Sigmoid colon (tissue), 7 donors: Measurements from ENCODE around the gene SGCD. TPM values are rescaled to one million over a fixed set of nuclear protein-coding genes. Genes with fewer than 3 reads are reported as not detected.
A peak's percentile ranks its signal among the peaks of the same experiment; 100 is the strongest.

ENCODE experiments used
- DNase-seq: peaks from one replicate; pipeline ENCODE4 v3.0.0-alpha.2; 2019
- H3K27ac ChIP-seq, 4 donors: fragments of 200-600 bp; sonication (generic); one replicate each; pipeline ENCODE4 v1.5.1; 2016 to 2019; ENCODE audit warnings: mild to moderate bottlenecking in 1 of 4
- H3K27me3 ChIP-seq, 3 donors: fragments of 200-600 bp; sonication (generic); one replicate each; pipeline ENCODE4 v1.5.1; 2019; ENCODE audit warnings: mild to moderate bottlenecking in 1 of 3
- H3K36me3 ChIP-seq, 4 donors: fragments of 200-600 bp; sonication (generic); one replicate each; pipeline ENCODE4 v1.5.1; 2016 to 2019
- H3K4me1 ChIP-seq, 4 donors: fragments of 200-600 bp; sonication (generic); one replicate each; pipeline ENCODE4 v1.5.1; 2017 to 2019
- H3K4me3 ChIP-seq, 4 donors: fragments of 200-600 bp; sonication (generic); one replicate each; pipeline ENCODE4 v1.5.1; 2017 to 2019; ENCODE audit warnings: mild to moderate bottlenecking in 2 of 4, moderate library complexity in 1 of 4
- H3K9me3 ChIP-seq, 4 donors: fragments of 200-600 bp in 3 of 4; sonication (generic) in 3 of 4; one replicate each; pipeline versions ENCODE4 v1.5.1 to v1.6.1; 2013 to 2019
- EP300 ChIP-seq, 4 donors: sonication (generic); formaldehyde crosslinking; IDR thresholded peaks; one replicate each; pipeline ENCODE4 v1.6.1; 2017; ENCODE audit warnings: antibody characterized with exemption in 4 of 4
- POLR2A ChIP-seq, 2 donors: fragments of 450-650 bp; IDR thresholded peaks; one replicate each; pipeline ENCODE4 v1.6.1; 2016; ENCODE audit warnings: antibody characterized with exemption in 2 of 2, mild to moderate bottlenecking in 2 of 2, moderate library complexity in 2 of 2
- POLR2AphosphoS5 ChIP-seq, 4 donors: sonication (generic); formaldehyde crosslinking; IDR thresholded peaks; one replicate each; pipeline ENCODE4 v1.6.1; 2017; ENCODE audit warnings: antibody characterized with exemption in 4 of 4
- WGBS, 2 donors: extraction: QIAGEN DNeasy Blood & Tissue Kit; methylation state at CpG; one replicate each; pipeline ENCODE4 v1.1.7; 2013; 5-methylcytosine and 5-hydroxymethylcytosine counted together
- intact Hi-C: fragments of 100-400 bp; cut with DNase I; formaldehyde crosslinking; loops from one replicate; pipeline ENCODE4 v1.15.1; 2023
- polyA plus RNA-seq, 3 donors: library from polyadenylated mRNA; stranded (reverse); fragments of 200-250 nt; gene quantifications; one replicate each; pipeline ENCODE4 v1.2.3, GENCODE V29; 2013
- total RNA-seq, 4 donors: library from RNA; depleted of rRNA; stranded (reverse); fragments of >200 nt; gene quantifications; one replicate each; pipeline ENCODE4 v1.1.0, GENCODE V29; 2016
- TF ChIP-seq, protein P1 (sequence below), 4 experiments: fragments of 450-650 bp in 3 of 4; fragments of 200-600 bp in 1 of 4; IDR thresholded peaks; one replicate each; pipeline ENCODE4 v1.5.1; 2016 to 2019; ENCODE audit warnings: antibody characterized with exemption in 4 of 4, mild to moderate bottlenecking in 3 of 4, moderate library complexity in 2 of 4
- donor health status: healthy with polysubstance abuse.
- donor health status: Bipolar disorder and iron deficiency.
- donor health status: healthy.

SGCD gene
- total and polyA plus RNA-seq, 7 donors = under 0.01 to 34.3 (median 8.2) TPM

DNA sequence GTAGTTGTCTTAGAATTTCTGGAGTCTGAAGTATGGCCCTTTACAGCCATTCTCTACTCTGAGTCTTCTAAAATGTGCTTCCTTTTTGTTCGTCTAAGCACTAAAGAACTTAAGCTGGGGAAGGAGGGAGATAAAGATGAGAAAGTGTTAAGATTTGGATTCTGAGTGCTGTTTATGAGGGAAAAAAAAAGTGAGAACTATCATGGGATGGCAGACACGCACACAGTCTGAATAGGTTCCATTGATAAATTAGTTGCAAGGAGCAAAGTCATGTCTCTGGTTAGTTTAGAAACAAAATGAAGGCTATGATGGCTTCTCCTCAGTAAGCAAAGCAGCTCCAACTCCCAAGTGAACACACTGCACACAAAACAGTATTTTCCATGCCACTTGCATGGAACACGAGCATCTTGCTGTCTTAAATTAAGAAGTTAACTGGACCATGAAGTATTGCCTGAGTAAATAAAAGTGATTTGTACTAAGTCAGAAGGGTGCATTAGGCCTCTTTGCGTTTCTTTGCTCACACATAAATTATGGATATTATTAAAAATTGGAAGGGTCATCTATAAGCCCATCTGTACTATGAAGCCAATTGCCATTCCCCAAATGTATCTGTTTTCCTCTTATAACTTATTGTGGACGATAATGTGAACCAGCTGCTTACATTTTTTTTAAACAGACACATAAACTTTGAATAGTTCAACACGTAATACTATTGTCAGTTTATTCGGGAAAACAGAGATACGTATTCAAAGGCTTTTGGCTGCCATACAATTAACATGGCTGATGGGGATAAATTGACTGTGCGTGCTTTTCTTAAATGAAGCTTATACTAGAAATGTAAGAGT lies 199.3 kb downstream of the SGCD start:
- intact Hi-C loops = no loop called here
- Histone ChIP-seq H3K27ac (peak overlapping the region in 2 of 4 donors; percentile 3 to 17), H3K27me3 (no peaks in the 10 kb centered on the region), H3K36me3 (no peaks in the 10 kb centered on the region), H3K4me1 (peaks cover 0 to 9% (median 4%) of the 10 kb centered on the region in 4 donors), H3K4me3 (no peak overlapping the region), H3K9me3 (no peaks in the 10 kb centered on the region)
- no peak for DNase-seq
- TF ChIP-seq POLR2A (IDR thresholded peaks at IDR 0.05) = no peak
- no peak for TF ChIP-seq EP300 (IDR thresholded peaks at IDR 0.05)
- 79% methylated on average over 9 of the region's 9 CpGs for WGBS, 2 donors

DNA sequence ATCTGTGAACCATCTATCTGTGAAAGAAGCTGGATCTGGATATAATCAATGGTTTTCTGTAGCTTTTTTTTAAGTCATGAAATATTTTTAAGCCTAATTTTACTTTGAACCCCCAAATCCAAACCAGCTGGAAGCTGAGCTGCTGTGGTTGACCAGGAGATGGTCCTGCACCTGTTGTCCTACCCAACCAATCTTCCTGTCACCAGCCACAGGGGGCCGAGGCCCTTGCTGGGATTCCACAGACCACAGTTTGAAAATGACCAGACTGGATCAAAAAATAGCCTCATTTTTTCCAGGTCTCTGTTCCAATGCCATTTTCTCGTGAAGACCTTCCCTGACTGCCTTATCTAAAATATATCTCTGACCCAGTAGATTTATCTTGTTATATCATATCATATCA lies 200.6 kb downstream of the SGCD start:
- peaks cover 0 to 9% (median 4%) of the 10 kb centered on the region in 4 donors for H3K4me1 ChIP-seq
- no peaks in the 10 kb centered on the region for H3K36me3 ChIP-seq
- no peaks in the 10 kb centered on the region for H3K27me3 ChIP-seq
- DNase-seq = no peak
- no peaks in the 10 kb centered on the region for H3K9me3 ChIP-seq
- intact Hi-C loops = no loop called here
- 62 to 77% methylated on average over 2 of the region's 2 CpGs for WGBS, 2 donors
- no peak overlapping the region for H3K4me3 ChIP-seq
- TF ChIP-seq EP300 (IDR thresholded peaks at IDR 0.05) = no peak
- TF ChIP-seq, protein P1, sequence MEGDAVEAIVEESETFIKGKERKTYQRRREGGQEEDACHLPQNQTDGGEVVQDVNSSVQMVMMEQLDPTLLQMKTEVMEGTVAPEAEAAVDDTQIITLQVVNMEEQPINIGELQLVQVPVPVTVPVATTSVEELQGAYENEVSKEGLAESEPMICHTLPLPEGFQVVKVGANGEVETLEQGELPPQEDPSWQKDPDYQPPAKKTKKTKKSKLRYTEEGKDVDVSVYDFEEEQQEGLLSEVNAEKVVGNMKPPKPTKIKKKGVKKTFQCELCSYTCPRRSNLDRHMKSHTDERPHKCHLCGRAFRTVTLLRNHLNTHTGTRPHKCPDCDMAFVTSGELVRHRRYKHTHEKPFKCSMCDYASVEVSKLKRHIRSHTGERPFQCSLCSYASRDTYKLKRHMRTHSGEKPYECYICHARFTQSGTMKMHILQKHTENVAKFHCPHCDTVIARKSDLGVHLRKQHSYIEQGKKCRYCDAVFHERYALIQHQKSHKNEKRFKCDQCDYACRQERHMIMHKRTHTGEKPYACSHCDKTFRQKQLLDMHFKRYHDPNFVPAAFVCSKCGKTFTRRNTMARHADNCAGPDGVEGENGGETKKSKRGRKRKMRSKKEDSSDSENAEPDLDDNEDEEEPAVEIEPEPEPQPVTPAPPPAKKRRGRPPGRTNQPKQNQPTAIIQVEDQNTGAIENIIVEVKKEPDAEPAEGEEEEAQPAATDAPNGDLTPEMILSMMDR (IDR thresholded peaks at IDR 0.05) = no peak
- peak overlapping the region in 1 of 4 donors; percentile 3 for H3K27ac ChIP-seq

DNA sequence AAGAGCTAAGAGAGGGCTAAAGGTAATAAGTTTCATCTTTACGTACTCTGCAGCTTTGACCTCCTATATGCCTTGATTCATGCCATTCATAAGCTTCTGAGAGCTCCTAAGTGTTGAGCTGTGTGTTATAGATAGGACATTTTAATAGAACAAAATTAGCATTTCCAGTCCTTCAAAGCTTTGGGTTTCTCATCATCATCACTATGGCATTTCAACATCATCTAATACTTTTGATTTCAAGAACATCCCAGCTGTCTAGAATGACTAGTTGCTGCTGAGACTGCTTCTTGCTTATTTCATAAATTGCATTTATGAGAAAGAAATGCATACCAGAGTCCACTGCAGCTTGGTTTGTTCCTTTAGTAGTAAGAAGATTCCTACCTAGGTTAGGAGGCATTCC lies 201.7 kb downstream of the SGCD start:
- intact Hi-C loops = no loop called here
- no peak overlapping the region for H3K4me3 ChIP-seq
- no peak for DNase-seq
- WGBS, 2 donors = 84 to 91% methylated on average over 1 of the region's 1 CpG
- H3K4me1 ChIP-seq = peaks cover 0 to 9% (median 4%) of the 10 kb centered on the region in 4 donors
- TF ChIP-seq POLR2A (IDR thresholded peaks at IDR 0.05) (no peak), EP300 (IDR thresholded peaks at IDR 0.05) (no peak), POLR2AphosphoS5 (IDR thresholded peaks at IDR 0.05) (no peak)
- TF ChIP-seq, protein P1 (IDR thresholded peaks at IDR 0.05) = no peak
- H3K27ac ChIP-seq = no peak overlapping the region
- no peaks in the 10 kb centered on the region for H3K9me3 ChIP-seq
- H3K36me3 ChIP-seq = no peaks in the 10 kb centered on the region
- no peaks in the 10 kb centered on the region for H3K27me3 ChIP-seq

DNA sequence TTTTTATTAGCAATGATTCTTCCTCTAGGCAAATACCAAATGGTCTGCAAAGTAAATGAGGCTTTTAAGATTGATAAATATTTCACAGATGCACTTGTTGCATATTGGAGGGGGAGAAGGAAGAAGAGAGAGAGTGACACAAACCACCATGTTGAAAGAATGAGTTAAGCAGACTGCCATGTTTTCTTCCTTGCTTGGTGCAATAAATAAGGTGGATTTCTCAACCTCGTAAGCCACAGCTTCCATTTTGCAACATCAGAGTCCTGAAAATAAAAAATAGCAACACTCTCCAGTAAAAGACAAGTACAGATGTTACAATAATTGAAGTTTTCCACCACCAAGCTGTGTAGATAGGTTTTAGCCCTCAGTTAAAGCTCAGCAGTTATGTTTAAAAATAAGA lies 202.9 kb downstream of the SGCD start:
- no peak overlapping the region for H3K27ac ChIP-seq
- no peaks in the 10 kb centered on the region for H3K27me3 ChIP-seq
- WGBS, 2 donors = 43 to 60% methylated on average over 1 of the region's 1 CpG
- no peaks in the 10 kb centered on the region for H3K9me3 ChIP-seq
- H3K36me3 ChIP-seq = no peaks in the 10 kb centered on the region
- no peak for DNase-seq
- TF ChIP-seq, protein P1 (IDR thresholded peaks at IDR 0.05) = no peak
- no peak for TF ChIP-seq EP300 (IDR thresholded peaks at IDR 0.05)
- TF ChIP-seq POLR2AphosphoS5 (IDR thresholded peaks at IDR 0.05) = no peak
- no peak overlapping the region for H3K4me3 ChIP-seq
- intact Hi-C loops = no loop called here
- peaks cover 0 to 9% (median 4%) of the 10 kb centered on the region in 4 donors for H3K4me1 ChIP-seq

DNA sequence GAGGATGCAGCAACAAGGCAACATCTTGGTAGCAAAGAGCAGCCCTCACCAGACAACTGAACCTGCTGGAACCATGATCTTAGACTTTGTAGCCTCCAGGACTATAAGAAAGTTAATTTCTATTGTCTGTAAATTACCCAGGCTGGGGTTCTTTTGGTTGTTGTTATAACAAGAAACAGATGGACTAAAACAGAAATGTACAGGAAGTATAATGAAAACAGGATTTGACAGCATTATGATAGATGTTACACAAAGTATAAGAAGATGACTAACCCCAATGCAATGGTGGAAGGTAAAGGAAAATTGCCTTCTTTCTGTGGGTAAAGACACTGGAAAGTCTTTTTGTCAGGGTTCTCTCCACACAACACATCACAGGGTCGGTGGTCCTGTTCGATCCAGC lies 204.2 kb downstream of the SGCD start:
- H3K36me3 ChIP-seq = no peaks in the 10 kb centered on the region
- no peak overlapping the region for H3K27ac ChIP-seq
- peaks cover 0 to 8% (median 2%) of the 10 kb centered on the region in 4 donors for H3K4me1 ChIP-seq
- TF ChIP-seq POLR2AphosphoS5 (IDR thresholded peaks at IDR 0.05) = no peak
- no peak for TF ChIP-seq EP300 (IDR thresholded peaks at IDR 0.05)
- TF ChIP-seq POLR2A (IDR thresholded peaks at IDR 0.05) = no peak
- TF ChIP-seq, protein P1 (IDR thresholded peaks at IDR 0.05) = no peak
- DNase-seq = no peak
- intact Hi-C loops = no loop called here
- no peaks in the 10 kb centered on the region for H3K9me3 ChIP-seq
- WGBS, 2 donors = 85 to 93% methylated on average over 2 of the region's 2 CpGs
- no peaks in the 10 kb centered on the region for H3K27me3 ChIP-seq
- H3K4me3 ChIP-seq = no peak overlapping the region
